NOMO-1 treated with dmso at 0.1 percent for 144 hours (cell line): ENCODE measurements around the gene SUFU.

Experiments used
- DNase-seq: peaks from one replicate; lab custom pipeline; 2025; ENCODE audit not compliant: unreplicated experiment; lab: John Stamatoyannopoulos, UW

Gene SUFU

GRCh38 chr10:102668326-102669107, 164.7 kb downstream of the SUFU start:
- no peak for DNase-seq

- DNase-seq: no peak
Observed at GRCh38 chr10:102669206-102670064, 165.7 kb downstream of the SUFU start.

GRCh38 chr10:102670065-102670670, 166.4 kb downstream of the SUFU start:
- no peak for DNase-seq

- DNase-seq: no peak
Observed at GRCh38 chr10:102670871-102671434, 167.2 kb downstream of the SUFU start.

GRCh38 chr10:102673236-102673818, 169.6 kb downstream of the SUFU start:
- DNase-seq: no peak

- no peak for DNase-seq
Observed at GRCh38 chr10:102673819-102674511, 170.2 kb downstream of the SUFU start.

GRCh38 chr10:102674566-102674965, 170.8 kb downstream of the SUFU start:
- DNase-seq: no peak

- DNase-seq: no peak
Observed at GRCh38 chr10:102675011-102675665, 171.4 kb downstream of the SUFU start.

GRCh38 chr10:102675666-102676533, 172.1 kb downstream of the SUFU start:
- DNase-seq: peak; percentile 68

- no peak for DNase-seq
Observed at GRCh38 chr10:102676534-102677315, 173.0 kb downstream of the SUFU start.

GRCh38 chr10:102677331-102678067, 173.7 kb downstream of the SUFU start:
- DNase-seq: no peak

GRCh38 chr10:102678068-102678400, 174.3 kb downstream of the SUFU start:
- DNase-seq: no peak

GRCh38 chr10:102678842-102679289, 175.1 kb downstream of the SUFU start:
- peak; percentile 66 for DNase-seq

GRCh38 chr10:102679596-102679995, 175.8 kb downstream of the SUFU start:
- no peak for DNase-seq

- DNase-seq: no peak
Observed at GRCh38 chr10:102681696-102682095, 177.9 kb downstream of the SUFU start.

- DNase-seq: no peak
Observed at GRCh38 chr10:102682416-102682815, 178.6 kb downstream of the SUFU start.

GRCh38 chr10:102682981-102683380, 179.2 kb downstream of the SUFU start:
- no peak for DNase-seq
